ENCODE results near the gene ADAMTS14. TPM values are rescaled to one million over a fixed set of nuclear protein-coding genes. Genes with fewer than 3 reads are reported as not detected.

Gene ADAMTS14
- total RNA-seq, 1 experiment from 2014 or later: 2.7 TPM

Other genes starting within 250 kb of the ADAMTS14 start
- not detected in 2 replicates for gene NODAL, start 230.8 kb upstream of the ADAMTS14 start, total RNA-seq (2014; rRNA removed)
- 0.38 and 0.40 TPM in 2 replicates for gene PALD1, start 193.7 kb upstream of the ADAMTS14 start, total RNA-seq (2014; rRNA removed)
- not detected in 2 replicates for gene PRF1, start 69.8 kb upstream of the ADAMTS14 start, total RNA-seq (2014; rRNA removed)
- not detected in 2 replicates for gene TBATA, start 112.9 kb downstream of the ADAMTS14 start, total RNA-seq (2014; rRNA removed)
- gene SGPL1, start 143.4 kb downstream of the ADAMTS14 start, total RNA-seq (2014; rRNA removed): 21.5 and 25.2 TPM in 2 replicates
- 23.0 and 32.4 TPM in 2 replicates for gene PCBD1, start 216.1 kb downstream of the ADAMTS14 start, total RNA-seq (2014; rRNA removed)